GM12878 (cell line): ENCODE results near the gene F2. TPM values are rescaled to one million over a fixed set of nuclear protein-coding genes. Genes with fewer than 3 reads are reported as not detected.
A peak's percentile ranks its signal among the peaks of the same experiment; 100 is the strongest.

Source experiments
- ATAC-seq: fragments of 200-7000 bp; cut with Tn5 transposase; 3 replicates; pipeline ENCODE4 v1.9.1; 2020; ENCODE audit warnings: mild to moderate bottlenecking, moderate library complexity
- BruUV-seq: library from RNA; stranded (reverse); fragments of 400-500 nt; replicated peaks from 2 replicates; lab custom pipeline; 2021; lab: Mats Ljungman, UMichigan
- CTCF ChIA-PET: fragments of 300-600 bp; sonication (Branson Sonifier 250); formaldehyde crosslinking; extraction: SDS; loops from one replicate; lab custom pipeline; 2021; ENCODE audit warnings: inconsistent platforms; lab: Yijun Ruan, JAX
- POLR2A ChIA-PET: fragments of 350-600 bp; formaldehyde crosslinking; extraction: SDS; loops from one replicate; lab custom pipeline; 2021; ENCODE audit warnings: inconsistent platforms; lab: Charles Lee
- RAD21 ChIA-PET: fragments of 300-600 bp; sonication (Branson Sonifier 250); formaldehyde crosslinking; loops from one replicate; lab custom pipeline; 2023; ENCODE audit warnings: antibody characterized with exemption; ENCODE audit not compliant: unreplicated experiment; lab: Charles Lee
- SMC1A ChIA-PET: fragments of 300-600 bp; sonication (Branson Sonifier 250); formaldehyde crosslinking; loops from one replicate; lab custom pipeline; 2023; ENCODE audit not compliant: unreplicated experiment, uncharacterized antibody; lab: Charles Lee
- DNase-seq: peaks from one replicate; pipeline ENCODE4 v3.0.0-alpha.2; 2011; ENCODE audit warnings: low read depth, low spot score
- FAIRE-seq: peaks from 3 replicates; lab custom pipeline; 2011; peaks lifted over from hg19 to GRCh38; lab: Jason Lieb, UNC
- H2AFZ ChIP-seq: 2 replicates; pipeline ENCODE4 v1.6.0; 2011; ENCODE audit warnings: low read depth, low read length, control low read depth; ENCODE audit not compliant: control insufficient read depth
- H3K27ac ChIP-seq: 2 replicates; pipeline ENCODE4 v1.5.1; 2011; ENCODE audit warnings: control low read depth; ENCODE audit not compliant: control insufficient read depth, insufficient read depth
- H3K27me3 ChIP-seq, 2 experiments: replicated peaks in 1 of 2; 2 replicates each; pipeline versions ENCODE4 v1.6.0 to v1.6.1; 2011; ENCODE audit warnings: low read length in 1 of 2; ENCODE audit not compliant: control insufficient read depth in 2 of 2, insufficient read depth in 2 of 2
- H3K36me3 ChIP-seq, 2 experiments: 2 replicates each; pipeline ENCODE4 v1.5.1; 2011; ENCODE audit warnings: low read length in 1 of 2; ENCODE audit not compliant: control insufficient read depth in 2 of 2, insufficient read depth in 2 of 2
- H3K4me1 ChIP-seq: 2 replicates; pipeline ENCODE4 v1.6.1; 2011; ENCODE audit warnings: mild to moderate bottlenecking, low read length, moderate library complexity, mixed read lengths; ENCODE audit not compliant: control insufficient read depth, insufficient read depth
- H3K4me2 ChIP-seq: 2 replicates; pipeline ENCODE4 v1.6.0; 2011; ENCODE audit warnings: control low read depth; ENCODE audit not compliant: control insufficient read depth, insufficient read depth
- H3K4me3 ChIP-seq: fragments of 200-600 bp; sonication (generic); 2 replicates; pipeline ENCODE4 v1.5.1; 2016
- H3K79me2 ChIP-seq: 2 replicates; pipeline ENCODE4 v1.6.0; 2011; ENCODE audit warnings: low read length; ENCODE audit not compliant: control insufficient read depth, insufficient read depth
- H3K9ac ChIP-seq: 2 replicates; pipeline ENCODE4 v1.8.0; 2011; ENCODE audit warnings: low read length, control low read depth, mixed read lengths; ENCODE audit not compliant: control insufficient read depth, insufficient read depth
- H3K9me3 ChIP-seq: replicated peaks from 3 replicates; pipeline ENCODE4 v1.5.1; 2011; ENCODE audit warnings: mild to moderate bottlenecking, low read length; ENCODE audit not compliant: control insufficient read depth, insufficient read depth
- H4K20me1 ChIP-seq: 2 replicates; pipeline ENCODE4 v1.6.0; 2011; ENCODE audit not compliant: control insufficient read depth, insufficient read depth
- BRCA1 ChIP-seq: IDR thresholded peaks from 2 replicates; pipeline ENCODE4 v1.6.1; 2011; ENCODE audit warnings: low read depth, low read length, improper control_type of control experiment
- ELK1 ChIP-seq: IDR thresholded peaks from 2 replicates; pipeline ENCODE4 v1.6.1; 2012; ENCODE audit warnings: low read depth, low read length, improper control_type of control experiment
- FOXK2 ChIP-seq: fragments of 450-650 bp; IDR thresholded peaks from 2 replicates; pipeline ENCODE4 v1.6.1; 2017; ENCODE audit warnings: mild to moderate bottlenecking, moderate library complexity
- RB1 ChIP-seq: fragments of 450-650 bp; formaldehyde crosslinking; IDR thresholded peaks from 2 replicates; pipeline ENCODE4 v1.6.1; 2017; ENCODE audit warnings: mild to moderate bottlenecking, borderline replicate concordance
- SRF ChIP-seq, 2 experiments: IDR thresholded peaks; 2 replicates each; pipeline ENCODE4 v1.6.1; 2011; ENCODE audit warnings: low read depth in 2 of 2, low read length in 2 of 2, mild to moderate bottlenecking in 1 of 2, moderate library complexity in 1 of 2
- WGBS: methylation state at CpG from one replicate; pipeline ENCODE4 v1.1.6; 2016; ENCODE audit warnings: low lambda C conversion rate; ENCODE audit not compliant: insufficient replicate concordance, insufficient coverage; ENCODE audit errors: missing lambda C conversion rate; 5-methylcytosine and 5-hydroxymethylcytosine counted together
- in situ Hi-C: fragments of 300-500 bp; cut with MboI; formaldehyde crosslinking; loops from 9 replicates; pipeline ENCODE4 v1.14.3; 2018; ENCODE audit warnings: mixed read lengths
- intact Hi-C: fragments of 100-400 bp; cut with micrococcal nuclease; formaldehyde crosslinking; loops from one replicate; pipeline ENCODE4 v1.14.2; 2022; ENCODE audit not compliant: unreplicated experiment
- polyA plus RNA-seq, 11 experiments: library from polyadenylated mRNA; depleted of rRNA in 4 of 11; unstranded in 6 of 11; stranded (reverse) in 5 of 11; fragments of >200 nt; fragmentation: Nextera tagmentation in 4 of 11; fragmentation: Illumina TruSeq in 1 of 11; extraction: Ambion mirVana in 4 of 11; extraction: Trizol in 1 of 11; gene quantifications; 1 replicate in 1 of 11; 2 replicates in 10 of 11; pipeline versions ENCODE4 v1.2.1 to v1.2.3, GENCODE V29; 2011 to 2016; ENCODE audit warnings: inconsistent platforms in 2 of 11, missing spikeins in 2 of 11, low read depth in 1 of 11
- total RNA-seq, 4 experiments: library from RNA; depleted of rRNA in 3 of 4; stranded (reverse); fragments of >200 nt in 3 of 4; fragmentation: Illumina TruSeq in 1 of 4; extraction: Trizol in 1 of 4; gene quantifications; 2 replicates each; pipeline versions ENCODE4 v1.2.1 to v1.2.3, GENCODE V29; 2013 to 2021

Gene F2
- total and polyA plus RNA-seq, 10 of the 15 experiments (the other 5 are each of a cell fraction or from before 2014, with no cell fraction given): 0.23 to 0.72 TPM; not detected in 8

GRCh38 chr11:46724088-46724487 lies 5.1 kb downstream of the F2 start:
- Histone ChIP-seq H3K36me3 (no peaks in the 10 kb centered on the region), H2AFZ (no peak overlapping the region), H3K79me2 (no peaks in the 10 kb centered on the region), H3K4me2 (no peak overlapping the region), H3K9ac (no peak overlapping the region), H3K4me3 (no peak overlapping the region), H3K9me3 (no peaks in the 10 kb centered on the region), H3K27ac (no peak overlapping the region), H4K20me1 (no peaks in the 10 kb centered on the region), H3K27me3 (no peaks in the 10 kb centered on the region), H3K4me1 (no peaks in the 10 kb centered on the region)
- BruUV-seq: no TSS peak
- ATAC-seq: peak; percentile 21; the same call in 2 of the 3 replicates
- ChIA-PET POLR2A (no interaction called here), RAD21 (no interaction called here), CTCF (no interaction called here), SMC1A (no interaction called here)
- in situ Hi-C loops (no loop called here), intact Hi-C loops (no loop called here)
- TF ChIP-seq SRF (IDR thresholded peaks at IDR 0.05; ENCODE audit: low read depth in 2 of 2, low read length in 2 of 2): no peak
- TF ChIP-seq RB1: no peak
- TF ChIP-seq BRCA1: no peak
- no peak for TF ChIP-seq FOXK2
- no peak for TF ChIP-seq ELK1
- FAIRE-seq: no peak
- DNase-seq: no peak
- WGBS: 16% methylated on average over 8 of the region's 8 CpGs
